ENCODE results near the gene LCTL. TPM values are rescaled to one million over a fixed set of nuclear protein-coding genes. Genes with fewer than 3 reads are reported as not detected.

The LCTL gene
- total and polyA plus RNA-seq, 2 of the 8 experiments (the other 6 are each of a cell fraction or from before 2014, with no cell fraction given), result 5.5 to 6.2 TPM

- TF ChIP-seq CHD7 (IDR thresholded peaks at IDR 0.05; ENCODE audit: insufficient replicate concordance, low read length) (no peak), TBP (IDR thresholded peaks at IDR 0.05; ENCODE audit: low read depth, low read length) (no peak), RBBP5 (IDR thresholded peaks at IDR 0.05; ENCODE audit: borderline replicate concordance, low read depth, low read length) (no peak), PHF8 (conservative IDR thresholded peaks at IDR 0.05; ENCODE audit: low read depth, low read length) (no peak), FOSL1 (IDR thresholded peaks at IDR 0.05; ENCODE audit: insufficient read depth, low read depth, low read length) (no peak), SAP30 (IDR thresholded peaks at IDR 0.05; ENCODE audit: insufficient read depth, insufficient replicate concordance, low read length) (no peak), ASH2L (IDR thresholded peaks at IDR 0.05; ENCODE audit: low read length) (no peak), POLR2A (IDR thresholded peaks at IDR 0.05; ENCODE audit: control extremely low read depth in 1 of 2, low read depth in 2 of 2, low read length in 2 of 2) (no peak), RXRA (IDR thresholded peaks at IDR 0.05; ENCODE audit: insufficient read depth, low read depth, low read length) (no peak), HDAC6 (IDR thresholded peaks at IDR 0.05; ENCODE audit: low read depth, low read length) (no peak), POLR2AphosphoS5 (IDR thresholded peaks at IDR 0.05; ENCODE audit: low read depth, low read length) (no peak), EZH2 (IDR thresholded peaks at IDR 0.05; ENCODE audit: low read depth, low read length, severe bottlenecking) (no peak)
These were observed 2.2 kb downstream of the LCTL start (continued) for GRCh38 chr15:66563566-66564110.

All from H1 (cell line).